ENCODE results near the gene AFG1L.

Gene AFG1L

GRCh38 chr6:108421366-108421765 lies 126.5 kb downstream of the AFG1L start:
- Histone ChIP-seq H3K36me3 (ENCODE audit: insufficient read depth, low read length) (no peaks in the 10 kb centered on the region), H3K27ac (ENCODE audit: low read depth, low read length, poor library complexity, severe bottlenecking) (no peak overlapping the region), H4K20me1 (ENCODE audit: insufficient read depth, low read length) (no peaks in the 10 kb centered on the region), H3K4me1 (ENCODE audit: insufficient read depth, low read length, severe bottlenecking) (no peaks in the 10 kb centered on the region), H3K79me2 (ENCODE audit: insufficient read depth, low read length) (no peaks in the 10 kb centered on the region), H3K4me3 (ENCODE audit: low read depth, low read length, poor library complexity, severe bottlenecking) (no peak overlapping the region), H3F3A (ENCODE audit: insufficient read depth, low read length) (no peaks in the 10 kb centered on the region), H2AFZ (ENCODE audit: low read length) (no peak overlapping the region), H3K4me2 (ENCODE audit: low read length) (no peak overlapping the region), H3K27me3 (ENCODE audit: insufficient read depth, low read length) (no peaks in the 10 kb centered on the region), H3K9me3 (ENCODE audit: low read length) (no peaks in the 10 kb centered on the region), H3K9me2 (ENCODE audit: low read depth, low read length) (no peaks in the 10 kb centered on the region), H3K9ac (ENCODE audit: low read length) (no peak overlapping the region)
- TF ChIP-seq CTCF (IDR thresholded peaks at IDR 0.05; ENCODE audit: low read length) (no peak), EZH2 (IDR thresholded peaks at IDR 0.05; ENCODE audit: borderline replicate concordance, low read length) (no peak)

- Histone ChIP-seq H3K4me3 (ENCODE audit: low read depth, low read length, poor library complexity, severe bottlenecking) (no peak overlapping the region), H3K9me3 (ENCODE audit: low read length) (no peaks in the 10 kb centered on the region; the same call in 1 of the 2 replicates), H3K9ac (ENCODE audit: low read length) (no peak overlapping the region), H3K9me2 (ENCODE audit: low read depth, low read length) (no peaks in the 10 kb centered on the region), H3K79me2 (ENCODE audit: insufficient read depth, low read length) (no peaks in the 10 kb centered on the region), H3K4me1 (ENCODE audit: insufficient read depth, low read length, severe bottlenecking) (no peaks in the 10 kb centered on the region), H4K20me1 (ENCODE audit: insufficient read depth, low read length) (no peaks in the 10 kb centered on the region), H2AFZ (ENCODE audit: low read length) (no peak overlapping the region), H3K27me3 (ENCODE audit: insufficient read depth, low read length) (no peaks in the 10 kb centered on the region), H3K36me3 (ENCODE audit: insufficient read depth, low read length) (no peaks in the 10 kb centered on the region), H3K27ac (ENCODE audit: low read depth, low read length, poor library complexity, severe bottlenecking) (no peak overlapping the region), H3F3A (ENCODE audit: insufficient read depth, low read length) (peaks cover 3% of the 10 kb centered on the region; the same call in 1 of the 2 replicates), H3K4me2 (ENCODE audit: low read length) (no peak overlapping the region)
- no peak for TF ChIP-seq EZH2 (IDR thresholded peaks at IDR 0.05; ENCODE audit: borderline replicate concordance, low read length)
- TF ChIP-seq CTCF (IDR thresholded peaks at IDR 0.05; ENCODE audit: low read length), result no peak
These were observed 129.3 kb downstream of the AFG1L start for GRCh38 chr6:108423982-108424705.

- TF ChIP-seq EZH2 (IDR thresholded peaks at IDR 0.05; ENCODE audit: borderline replicate concordance, low read length) (no peak), CTCF (IDR thresholded peaks at IDR 0.05; ENCODE audit: low read length) (no peak)
- H4K20me1 ChIP-seq (ENCODE audit: insufficient read depth, low read length), result no peaks in the 10 kb centered on the region
- H3K36me3 ChIP-seq (ENCODE audit: insufficient read depth, low read length), result no peaks in the 10 kb centered on the region
- H3K4me3 ChIP-seq (ENCODE audit: low read depth, low read length, poor library complexity, severe bottlenecking), result no peak overlapping the region
- H2AFZ ChIP-seq (ENCODE audit: low read length), result no peak overlapping the region
- H3K79me2 ChIP-seq (ENCODE audit: insufficient read depth, low read length), result no peaks in the 10 kb centered on the region
- no peaks in the 10 kb centered on the region; the same call in 1 of the 2 replicates for H3K9me3 ChIP-seq (ENCODE audit: low read length)
- H3K9ac ChIP-seq (ENCODE audit: low read length), result no peak overlapping the region
- H3K27ac ChIP-seq (ENCODE audit: low read depth, low read length, poor library complexity, severe bottlenecking), result no peak overlapping the region
- H3K4me2 ChIP-seq (ENCODE audit: low read length), result no peak overlapping the region
- H3K9me2 ChIP-seq (ENCODE audit: low read depth, low read length), result no peaks in the 10 kb centered on the region
- no peaks in the 10 kb centered on the region for H3K4me1 ChIP-seq (ENCODE audit: insufficient read depth, low read length, severe bottlenecking)
- no peaks in the 10 kb centered on the region for H3K27me3 ChIP-seq (ENCODE audit: insufficient read depth, low read length)
- peaks cover 3% of the 10 kb centered on the region; the same call in 1 of the 2 replicates for H3F3A ChIP-seq (ENCODE audit: insufficient read depth, low read length)
These were observed 130.6 kb downstream of the AFG1L start for GRCh38 chr6:108425428-108425827.

Measured in OCI-LY1 (cell line).